ENCODE results near the gene ABHD15.

The ABHD15 gene

DNA sequence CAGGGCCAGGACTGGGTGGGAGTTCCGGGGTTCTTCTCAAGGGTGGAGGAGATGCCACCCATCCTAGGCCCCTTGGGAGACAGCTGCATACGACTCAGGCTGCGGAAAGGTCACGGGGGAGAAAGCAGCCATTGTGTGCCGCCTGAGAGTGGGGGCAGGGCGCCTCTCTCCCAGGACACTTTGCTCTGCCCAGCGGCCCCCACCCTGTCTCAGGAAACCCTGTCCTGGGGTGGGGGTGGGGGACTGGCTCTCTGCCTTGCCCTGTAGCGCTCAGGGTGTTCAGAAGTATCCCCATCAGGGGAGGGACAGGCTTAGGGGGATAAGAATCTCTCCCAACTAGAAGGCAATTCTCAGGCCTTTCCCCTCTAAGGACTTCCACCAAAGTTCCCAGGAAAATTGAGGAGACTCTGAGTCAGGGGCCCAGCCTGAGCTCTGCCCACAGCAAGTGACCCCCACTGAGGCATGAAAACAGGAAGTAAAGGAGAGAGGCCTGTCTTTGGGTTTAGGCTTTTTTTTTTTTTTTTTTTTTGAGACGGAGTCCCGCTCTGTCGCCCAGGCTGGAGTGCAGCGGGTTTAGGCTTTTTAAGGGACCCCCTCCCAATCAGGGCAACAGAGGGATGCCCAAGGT lies 17.7 kb upstream of the ABHD15 start:
- TF ChIP-seq, protein P1, sequence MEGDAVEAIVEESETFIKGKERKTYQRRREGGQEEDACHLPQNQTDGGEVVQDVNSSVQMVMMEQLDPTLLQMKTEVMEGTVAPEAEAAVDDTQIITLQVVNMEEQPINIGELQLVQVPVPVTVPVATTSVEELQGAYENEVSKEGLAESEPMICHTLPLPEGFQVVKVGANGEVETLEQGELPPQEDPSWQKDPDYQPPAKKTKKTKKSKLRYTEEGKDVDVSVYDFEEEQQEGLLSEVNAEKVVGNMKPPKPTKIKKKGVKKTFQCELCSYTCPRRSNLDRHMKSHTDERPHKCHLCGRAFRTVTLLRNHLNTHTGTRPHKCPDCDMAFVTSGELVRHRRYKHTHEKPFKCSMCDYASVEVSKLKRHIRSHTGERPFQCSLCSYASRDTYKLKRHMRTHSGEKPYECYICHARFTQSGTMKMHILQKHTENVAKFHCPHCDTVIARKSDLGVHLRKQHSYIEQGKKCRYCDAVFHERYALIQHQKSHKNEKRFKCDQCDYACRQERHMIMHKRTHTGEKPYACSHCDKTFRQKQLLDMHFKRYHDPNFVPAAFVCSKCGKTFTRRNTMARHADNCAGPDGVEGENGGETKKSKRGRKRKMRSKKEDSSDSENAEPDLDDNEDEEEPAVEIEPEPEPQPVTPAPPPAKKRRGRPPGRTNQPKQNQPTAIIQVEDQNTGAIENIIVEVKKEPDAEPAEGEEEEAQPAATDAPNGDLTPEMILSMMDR (IDR thresholded peaks at IDR 0.05; ENCODE audit: insufficient read depth, missing control alignments): no peak

DNA sequence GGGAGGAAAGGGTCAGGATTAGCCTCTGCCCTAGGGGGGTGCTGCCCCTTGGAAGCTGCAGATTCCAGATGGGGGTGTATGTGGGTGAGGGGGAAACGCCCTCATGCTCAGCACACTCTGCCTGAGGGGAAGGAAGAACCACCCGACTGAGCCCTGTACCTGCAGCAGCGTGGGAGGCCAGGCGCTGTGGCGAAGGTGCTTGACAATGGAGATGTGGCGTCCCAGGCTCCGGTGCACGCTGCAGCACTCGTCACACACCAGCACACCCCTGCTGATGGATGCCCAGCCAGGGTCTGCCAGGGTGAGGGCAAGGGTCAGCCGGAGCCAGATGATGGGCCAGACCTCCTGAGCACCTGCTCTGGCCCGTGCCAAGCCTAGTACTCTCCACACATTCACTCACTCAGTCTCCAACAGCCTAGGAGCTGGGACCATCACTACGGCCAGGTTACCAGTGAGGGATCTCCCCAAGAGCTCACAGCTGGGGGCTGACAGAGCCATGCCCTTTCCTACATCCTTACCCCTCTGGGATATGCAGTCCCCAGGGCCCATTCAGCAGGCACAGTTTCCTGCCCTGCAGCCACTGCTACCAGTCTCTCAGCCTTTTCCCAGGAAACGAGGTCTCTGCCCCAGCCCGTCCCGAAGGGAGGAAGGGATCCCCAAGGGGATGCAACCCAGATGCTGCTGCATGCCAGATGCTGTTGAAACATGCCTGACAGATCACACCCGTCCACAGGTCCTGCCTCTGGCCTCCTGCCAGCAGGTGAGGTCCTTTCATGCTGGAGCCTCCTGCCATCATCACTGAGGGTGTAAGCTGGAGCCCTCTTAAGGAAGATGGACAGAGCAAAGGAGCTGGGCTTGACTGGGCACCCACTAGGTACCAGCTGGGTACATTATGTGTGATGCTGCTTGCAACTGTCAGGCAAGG lies 16.7 kb upstream of the ABHD15 start:
- DNase-seq (ENCODE audit: insufficient read length, low spot score): no peak
- FAIRE-seq: no peak
- TF ChIP-seq, protein P1 (IDR thresholded peaks at IDR 0.05; ENCODE audit: insufficient read depth, missing control alignments): no peak

More for the DNA sequence above, 17.7 kb upstream of the ABHD15 start:
- FAIRE-seq: no peak
- no peak for DNase-seq (ENCODE audit: insufficient read length, low spot score)

DNA sequence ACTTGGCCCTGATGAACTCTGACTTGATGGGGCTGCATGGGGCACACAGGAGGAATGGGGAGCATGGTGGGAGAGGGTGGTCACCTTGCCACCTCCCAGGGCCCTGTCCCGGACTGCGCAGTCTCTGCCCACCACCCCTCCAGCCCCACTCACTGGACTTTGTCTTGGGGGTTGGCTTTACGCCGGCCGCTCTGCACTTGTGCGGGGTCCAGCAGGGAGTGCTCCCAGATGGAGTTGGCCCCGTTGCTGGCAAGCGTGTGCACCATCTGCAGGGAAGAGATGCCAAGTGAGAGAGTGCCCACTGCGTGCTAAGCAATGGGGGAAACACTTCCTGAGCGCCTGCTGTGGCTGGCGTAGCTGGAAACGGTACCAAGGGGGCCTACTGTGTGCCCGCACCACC lies 15.9 kb upstream of the ABHD15 start:
- DNase-seq (ENCODE audit: insufficient read length, low spot score) (no peak), FAIRE-seq (no peak)
- TF ChIP-seq, protein P1 (IDR thresholded peaks at IDR 0.05; ENCODE audit: insufficient read depth, missing control alignments): no peak

DNA sequence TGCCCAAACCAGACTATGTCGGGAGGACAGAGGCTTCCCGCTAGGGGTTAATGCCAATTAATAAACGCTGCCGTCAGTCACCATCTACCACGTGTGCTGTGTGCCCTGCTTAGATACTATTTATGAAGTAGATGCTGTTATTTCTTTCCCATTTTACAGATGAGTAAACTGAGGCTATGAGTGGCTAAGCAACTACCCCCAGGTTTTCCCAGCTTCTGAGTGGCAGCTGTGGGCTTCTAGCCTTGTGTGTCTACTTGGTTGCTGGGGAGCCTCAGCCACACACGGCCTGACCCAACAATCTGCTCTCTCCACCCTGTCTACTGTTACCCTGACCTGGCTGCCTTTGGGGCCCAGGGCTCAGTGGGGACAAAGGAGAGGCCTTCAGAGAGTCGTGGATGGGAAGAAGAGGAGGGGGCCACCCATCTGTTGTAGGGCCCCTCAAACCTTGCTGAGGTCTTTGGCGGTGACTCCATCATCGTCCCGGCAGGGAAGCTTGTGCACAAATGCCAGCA lies 15.5 kb upstream of the ABHD15 start:
- TF ChIP-seq, protein P1 (IDR thresholded peaks at IDR 0.05; ENCODE audit: insufficient read depth, missing control alignments): no peak
- DNase-seq (ENCODE audit: insufficient read length, low spot score) (no peak), FAIRE-seq (no peak)

DNA sequence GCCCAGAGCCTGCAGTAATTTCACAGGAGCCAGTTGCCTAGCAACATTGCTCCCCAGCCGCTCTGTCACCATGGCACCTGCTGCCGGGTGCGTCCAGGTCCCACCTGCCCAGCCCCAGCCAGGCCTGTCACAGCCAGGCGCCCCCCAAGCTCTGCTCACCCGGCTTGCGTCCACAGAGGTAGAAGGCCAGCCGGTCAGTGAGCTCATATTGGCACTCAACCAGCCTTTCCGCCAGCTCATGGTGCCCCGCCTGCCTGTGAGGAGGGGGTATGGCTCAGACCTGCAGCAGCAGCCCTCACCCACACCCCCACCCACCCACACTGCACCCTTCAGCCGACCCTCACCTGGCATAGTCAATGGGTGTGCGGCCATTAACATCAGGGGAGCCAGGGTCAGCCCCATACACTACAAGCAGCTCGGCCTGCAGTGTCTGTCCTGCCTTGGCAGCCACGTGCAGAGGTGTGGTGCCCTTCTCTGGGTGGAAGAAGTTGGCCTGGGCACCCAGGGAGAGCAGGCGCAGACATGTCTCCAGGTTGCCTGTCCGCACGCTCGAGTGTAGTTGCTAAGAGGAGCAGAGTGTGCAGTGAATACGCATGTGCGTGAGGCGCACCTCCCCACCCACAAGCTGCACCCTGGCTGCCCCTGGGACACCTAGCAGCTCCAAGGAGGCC lies 14.9 kb upstream of the ABHD15 start:
- no peak for FAIRE-seq
- TF ChIP-seq, protein P1 (IDR thresholded peaks at IDR 0.05; ENCODE audit: insufficient read depth, missing control alignments): no peak

DNA sequence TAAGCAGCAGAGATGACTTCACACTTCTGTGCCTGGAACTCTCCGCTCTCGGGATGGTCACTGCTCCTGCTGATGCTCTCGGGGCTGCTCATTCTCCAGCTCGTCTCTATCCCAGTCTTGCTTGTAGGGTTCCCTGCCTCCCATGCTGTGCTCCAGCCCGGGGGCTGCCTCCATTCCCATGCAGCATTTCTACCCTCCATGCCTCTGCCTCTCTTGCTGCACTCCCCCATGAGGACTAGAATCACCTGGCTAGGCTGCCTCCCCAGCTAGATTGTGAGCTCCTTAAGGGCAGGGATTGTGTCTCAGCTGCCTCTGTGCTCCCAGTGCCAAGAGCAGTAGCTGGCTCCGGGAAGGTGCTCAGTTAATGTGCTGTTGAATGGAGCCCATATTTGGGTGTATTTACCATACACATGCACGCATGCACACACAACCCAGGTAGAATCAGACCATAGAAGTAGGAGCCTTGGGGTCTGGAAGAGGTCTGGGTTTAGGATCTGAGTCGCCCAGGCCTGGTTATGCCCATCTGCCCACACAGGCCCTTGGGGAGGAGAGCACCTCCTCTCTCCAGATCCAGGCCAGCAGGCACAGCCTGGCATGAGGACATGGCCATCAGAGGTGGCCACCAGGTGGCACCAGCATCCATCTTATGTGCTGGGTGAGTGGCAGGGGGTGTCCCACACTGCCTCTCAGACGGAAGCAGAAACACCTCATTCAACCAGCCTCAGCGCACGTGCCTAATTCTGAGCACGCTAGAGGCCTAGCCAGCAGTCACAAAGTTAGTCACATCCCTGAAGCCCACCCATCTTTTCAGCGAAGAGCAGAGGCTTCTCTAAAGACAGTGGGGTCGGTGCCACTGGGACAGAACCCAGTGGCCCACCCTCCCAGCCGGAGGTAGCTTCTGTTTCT lies 13.3 kb upstream of the ABHD15 start:
- TF ChIP-seq, protein P1 (IDR thresholded peaks at IDR 0.05; ENCODE audit: insufficient read depth, missing control alignments): peak; percentile 98
- DNase-seq (ENCODE audit: insufficient read length, low spot score) (peak; percentile 93), FAIRE-seq (no peak)

More for the DNA sequence above, 14.9 kb upstream of the ABHD15 start:
- DNase-seq (ENCODE audit: insufficient read length, low spot score): no peak

Data from D721Med (cell line).